Activated CD4-positive, alpha-beta T cell treated with anti-CD3 and anti-CD28 coated beads, Interleukin-2, amount 50 U/mL, for 1 hour (primary cell): Measurements from ENCODE around the gene MAGEA12.
"Not testable (repeated sequence)": the region's sequence is repeated elsewhere in the genome, so short reads cannot be mapped to it uniquely, and the experiment has no call there.

Experiments
- DNase-seq: peaks from one replicate; pipeline ENCODE4 v3.0.0-alpha.2; 2020

The MAGEA12 gene, protein sequence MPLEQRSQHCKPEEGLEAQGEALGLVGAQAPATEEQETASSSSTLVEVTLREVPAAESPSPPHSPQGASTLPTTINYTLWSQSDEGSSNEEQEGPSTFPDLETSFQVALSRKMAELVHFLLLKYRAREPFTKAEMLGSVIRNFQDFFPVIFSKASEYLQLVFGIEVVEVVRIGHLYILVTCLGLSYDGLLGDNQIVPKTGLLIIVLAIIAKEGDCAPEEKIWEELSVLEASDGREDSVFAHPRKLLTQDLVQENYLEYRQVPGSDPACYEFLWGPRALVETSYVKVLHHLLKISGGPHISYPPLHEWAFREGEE

GRCh38 chrX:152733261-152733975 lies at the start of gene MAGEA12, which contains the start of gene CSAG1:
MAGEA12 (plus strand) TSS chrX:152733757; CDS start chrX:152736162, 2,405 bp downstream.
CSAG1 (minus strand) TSS chrX:152733721; CDS start chrX:152732460, 1,261 bp downstream.
- DNase-seq: no peak

- not testable (repeated sequence) for DNase-seq
Observed at GRCh38 chrX:152697952-152698931, 35.3 kb upstream of the MAGEA12 start, which contains the start of gene MAGEA3. MAGEA3 (plus strand) TSS chrX:152698794; CDS start chrX:152700833, 2,039 bp downstream.

- not testable (repeated sequence) for DNase-seq
Observed at GRCh38 chrX:152700390-152700789, 33.2 kb upstream of the MAGEA12 start.

- not testable (repeated sequence) for DNase-seq
Observed at GRCh38 chrX:152706500-152706899, 27.1 kb upstream of the MAGEA12 start.

DNA sequence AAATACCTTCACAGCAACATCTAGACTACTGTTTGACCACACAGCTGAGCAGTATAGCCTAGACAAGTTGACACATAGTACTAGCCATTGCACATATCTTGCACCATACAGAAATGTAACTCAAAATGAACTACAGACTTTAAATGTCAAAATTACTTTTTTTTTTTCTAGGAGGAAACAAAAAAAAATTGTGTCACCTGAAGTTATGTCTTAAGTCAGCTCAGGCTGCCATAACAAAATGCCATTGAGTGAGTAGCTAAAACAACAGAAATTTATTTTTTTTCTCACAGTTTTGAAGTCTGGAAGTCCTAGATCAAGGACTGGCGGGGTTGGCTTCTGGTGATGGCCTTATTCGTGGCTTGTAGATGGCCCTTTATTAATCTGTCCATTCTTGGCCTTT lies 24.4 kb upstream of the MAGEA12 start, which contains the start of gene CSAG2:
Gene CSAG2 (minus strand): TSS at position 101 of the 400 bp plus-strand sequence. CDS start 161 bp downstream, outside the sequence.
- not testable (repeated sequence) for DNase-seq

GRCh38 chrX:152713195-152713594 lies 20.4 kb upstream of the MAGEA12 start:
- not testable (repeated sequence) for DNase-seq

- not testable (repeated sequence) for DNase-seq
Observed at GRCh38 chrX:152713815-152714787, 19.5 kb upstream of the MAGEA12 start, which contains the start of gene MAGEA2B. MAGEA2B (plus strand) TSS chrX:152714628; CDS start chrX:152717107, 2,479 bp downstream.

DNA sequence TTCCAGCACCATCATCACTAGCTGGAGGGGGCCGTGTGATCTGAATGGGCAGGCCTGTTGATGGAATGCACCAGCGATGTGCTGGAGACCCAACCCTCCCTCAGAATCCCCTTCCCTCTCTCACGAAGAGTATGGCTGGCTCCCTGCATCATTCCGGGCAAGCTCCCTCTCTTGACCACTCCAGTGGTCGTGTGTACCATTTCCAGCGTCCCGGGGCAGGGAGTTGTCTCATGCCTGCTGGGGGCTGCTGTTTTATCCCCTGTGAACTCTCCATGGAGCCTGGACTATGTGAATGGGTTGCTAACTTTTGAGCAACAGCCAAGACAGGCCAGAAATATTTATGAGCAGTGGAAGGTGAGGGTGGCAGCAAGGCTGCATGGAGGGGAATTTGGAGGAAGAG lies 8.1 kb upstream of the MAGEA12 start:
- no peak for DNase-seq

DNA sequence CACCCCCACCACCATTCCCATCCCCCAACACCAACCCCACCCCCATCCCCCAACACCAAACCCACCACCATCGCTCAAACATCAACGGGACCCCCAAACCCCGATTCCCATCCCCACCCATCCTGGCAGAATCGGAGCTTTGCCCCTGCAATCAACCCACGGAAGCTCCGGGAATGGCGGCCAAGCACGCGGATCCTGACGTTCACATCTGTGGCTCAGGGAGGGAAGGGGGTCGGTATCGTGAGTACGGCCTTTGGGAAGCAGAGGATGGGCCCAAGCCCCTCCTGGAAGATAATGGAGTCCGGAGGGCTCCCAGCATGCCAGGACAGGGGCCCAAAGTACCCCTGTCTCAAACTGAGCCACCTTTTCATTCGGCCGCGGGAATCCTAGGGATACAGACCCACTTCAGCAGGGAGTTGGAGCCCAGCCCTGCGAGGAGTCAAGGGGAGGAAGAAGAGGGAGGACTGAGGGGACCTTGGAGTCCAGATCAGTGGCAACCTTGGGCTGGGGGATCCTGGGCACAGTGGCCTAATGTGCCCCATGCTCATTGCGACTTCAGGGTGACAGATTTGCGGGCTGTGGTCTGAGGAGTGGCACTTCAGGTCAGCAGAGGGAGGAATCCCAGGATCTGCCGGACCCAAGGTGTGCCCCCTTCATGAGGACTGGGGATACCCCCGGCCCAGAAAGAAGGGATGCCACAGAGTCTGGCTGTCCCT lies 744 bp downstream of the MAGEA12 start:
- not testable (repeated sequence) for DNase-seq

GRCh38 chrX:152735101-152735500 lies 1.5 kb downstream of the MAGEA12 start:
- DNase-seq: no peak

DNA sequence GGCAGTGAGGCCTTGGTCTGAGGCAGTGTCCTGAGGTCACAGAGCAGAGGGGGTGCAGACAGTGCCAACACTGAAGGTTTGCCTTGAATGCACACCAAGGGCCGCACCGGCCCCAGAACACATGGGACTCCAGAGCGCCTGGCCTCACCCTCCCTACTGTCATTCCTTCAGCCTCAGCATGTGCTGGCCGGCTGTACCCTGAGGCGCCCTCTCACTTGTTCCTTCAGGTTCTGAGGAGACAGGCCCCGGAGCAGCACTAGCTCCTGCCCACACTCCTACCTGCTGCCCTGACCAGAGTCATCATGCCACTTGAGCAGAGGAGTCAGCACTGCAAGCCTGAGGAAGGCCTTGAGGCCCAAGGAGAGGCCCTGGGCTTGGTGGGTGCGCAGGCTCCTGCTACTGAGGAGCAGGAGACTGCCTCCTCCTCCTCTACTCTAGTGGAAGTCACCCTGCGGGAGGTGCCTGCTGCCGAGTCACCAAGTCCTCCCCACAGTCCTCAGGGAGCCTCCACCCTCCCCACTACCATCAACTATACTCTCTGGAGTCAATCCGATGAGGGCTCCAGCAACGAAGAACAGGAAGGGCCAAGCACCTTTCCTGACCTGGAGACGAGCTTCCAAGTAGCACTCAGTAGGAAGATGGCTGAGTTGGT lies 2.4 kb downstream of the MAGEA12 start:
- no peak for DNase-seq

DNA sequence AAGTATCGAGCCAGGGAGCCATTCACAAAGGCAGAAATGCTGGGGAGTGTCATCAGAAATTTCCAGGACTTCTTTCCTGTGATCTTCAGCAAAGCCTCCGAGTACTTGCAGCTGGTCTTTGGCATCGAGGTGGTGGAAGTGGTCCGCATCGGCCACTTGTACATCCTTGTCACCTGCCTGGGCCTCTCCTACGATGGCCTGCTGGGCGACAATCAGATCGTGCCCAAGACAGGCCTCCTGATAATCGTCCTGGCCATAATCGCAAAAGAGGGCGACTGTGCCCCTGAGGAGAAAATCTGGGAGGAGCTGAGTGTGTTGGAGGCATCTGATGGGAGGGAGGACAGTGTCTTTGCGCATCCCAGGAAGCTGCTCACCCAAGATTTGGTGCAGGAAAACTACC lies 3.0 kb downstream of the MAGEA12 start:
- not testable (repeated sequence) for DNase-seq

DNA sequence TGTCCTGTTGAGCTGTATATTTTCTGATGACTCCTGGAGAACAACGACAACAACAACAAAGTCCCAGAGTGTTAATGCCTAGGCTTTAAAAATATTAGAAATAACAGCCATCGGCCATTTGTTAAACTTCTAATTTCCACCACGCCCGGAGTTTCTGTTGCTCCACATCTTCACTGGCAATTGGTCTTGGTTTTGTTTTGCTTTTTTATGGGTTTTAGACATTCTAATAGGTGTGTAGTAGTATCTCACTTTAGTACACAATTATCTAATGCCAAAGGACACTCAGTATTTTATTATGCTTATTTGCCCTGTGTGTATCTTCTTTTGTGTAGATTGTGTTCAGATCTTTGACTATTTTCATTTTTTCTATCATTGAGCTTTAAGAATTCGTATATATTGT lies 5.0 kb downstream of the MAGEA12 start:
- no peak for DNase-seq

GRCh38 chrX:152753686-152754650 lies 20.4 kb downstream of the MAGEA12 start, which contains the start of gene MAGEA2:
MAGEA2 (minus strand) TSS chrX:152753842; CDS start chrX:152751363, 2,479 bp downstream.
- not testable (repeated sequence) for DNase-seq

DNA sequence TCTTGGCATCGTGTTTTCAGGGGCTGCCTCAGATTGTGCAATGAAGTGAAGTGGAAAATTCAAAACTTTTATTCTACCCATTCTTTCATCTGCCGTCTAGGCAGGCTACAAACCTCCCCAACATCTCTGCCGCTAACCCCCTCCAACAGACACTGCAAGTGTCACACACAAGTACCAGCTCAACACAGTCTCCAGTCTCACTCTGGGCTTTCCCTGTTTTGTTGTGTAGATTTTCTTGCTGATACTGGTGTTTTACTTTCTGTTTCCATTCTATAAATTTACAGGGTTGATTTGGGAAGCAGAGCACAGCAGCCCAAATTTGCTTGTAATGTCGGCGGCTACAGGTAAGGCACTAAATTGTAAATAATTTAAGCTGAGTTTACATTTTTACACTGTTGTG lies 21.3 kb downstream of the MAGEA12 start:
- not testable (repeated sequence) for DNase-seq

- not testable (repeated sequence) for DNase-seq
Observed at GRCh38 chrX:152758918-152759317, 25.4 kb downstream of the MAGEA12 start, which contains the start of gene CSAG3. CSAG3 (plus strand) TSS chrX:152759218.

- DNase-seq: not testable (repeated sequence)
Observed at GRCh38 chrX:152759544-152759943, 26.0 kb downstream of the MAGEA12 start.

- not testable (repeated sequence) for DNase-seq
Observed at GRCh38 chrX:152761582-152761981, 28.0 kb downstream of the MAGEA12 start.
